CD4-positive, alpha-beta T cell treated with Interleukin-21 for 1 hour (primary cell): ENCODE measurements around the gene ADRA2C.

Experiments used
- DNase-seq: peaks from one replicate; pipeline ENCODE4 v3.0.0-alpha.2; 2020

Gene ADRA2C

DNA sequence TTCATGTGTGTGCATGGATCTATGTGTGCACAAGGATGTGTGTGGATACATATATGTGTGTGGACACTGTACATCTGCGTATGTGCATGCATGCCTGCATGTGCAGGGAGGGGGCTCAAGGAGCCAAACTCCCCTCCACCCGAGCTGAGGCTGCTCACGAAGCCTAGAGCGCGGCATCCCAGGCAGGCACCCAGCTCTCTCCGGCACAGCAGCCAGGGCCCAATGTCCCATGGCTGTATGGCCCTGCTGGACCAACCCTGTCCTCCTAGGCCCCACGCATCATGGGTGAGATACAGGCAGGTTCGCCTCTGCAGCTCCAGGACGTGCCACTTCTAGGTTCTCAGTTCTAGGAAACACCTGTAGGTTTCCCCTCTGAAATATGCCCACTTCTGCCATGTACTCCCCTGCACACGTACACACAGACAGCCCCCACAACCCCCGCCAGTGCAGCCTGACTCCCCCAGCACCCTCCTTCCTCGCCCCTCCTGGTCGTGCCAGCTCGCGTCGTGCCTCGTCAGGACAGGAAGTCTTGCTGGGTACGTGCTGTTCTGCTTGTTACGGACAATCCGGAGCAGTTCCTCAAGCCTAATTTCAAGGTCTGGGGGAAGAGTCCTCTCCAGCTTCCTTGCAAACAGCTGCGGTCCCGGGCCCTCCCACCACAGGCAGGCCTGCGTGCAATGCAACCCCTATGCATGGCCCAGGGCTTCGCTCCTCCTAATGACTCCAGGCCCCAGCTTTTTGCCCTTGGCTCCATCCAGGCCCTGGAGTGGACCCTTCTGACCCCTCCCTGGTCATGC lies 3.2 kb upstream of the ADRA2C start:
- DNase-seq: no peak

DNA sequence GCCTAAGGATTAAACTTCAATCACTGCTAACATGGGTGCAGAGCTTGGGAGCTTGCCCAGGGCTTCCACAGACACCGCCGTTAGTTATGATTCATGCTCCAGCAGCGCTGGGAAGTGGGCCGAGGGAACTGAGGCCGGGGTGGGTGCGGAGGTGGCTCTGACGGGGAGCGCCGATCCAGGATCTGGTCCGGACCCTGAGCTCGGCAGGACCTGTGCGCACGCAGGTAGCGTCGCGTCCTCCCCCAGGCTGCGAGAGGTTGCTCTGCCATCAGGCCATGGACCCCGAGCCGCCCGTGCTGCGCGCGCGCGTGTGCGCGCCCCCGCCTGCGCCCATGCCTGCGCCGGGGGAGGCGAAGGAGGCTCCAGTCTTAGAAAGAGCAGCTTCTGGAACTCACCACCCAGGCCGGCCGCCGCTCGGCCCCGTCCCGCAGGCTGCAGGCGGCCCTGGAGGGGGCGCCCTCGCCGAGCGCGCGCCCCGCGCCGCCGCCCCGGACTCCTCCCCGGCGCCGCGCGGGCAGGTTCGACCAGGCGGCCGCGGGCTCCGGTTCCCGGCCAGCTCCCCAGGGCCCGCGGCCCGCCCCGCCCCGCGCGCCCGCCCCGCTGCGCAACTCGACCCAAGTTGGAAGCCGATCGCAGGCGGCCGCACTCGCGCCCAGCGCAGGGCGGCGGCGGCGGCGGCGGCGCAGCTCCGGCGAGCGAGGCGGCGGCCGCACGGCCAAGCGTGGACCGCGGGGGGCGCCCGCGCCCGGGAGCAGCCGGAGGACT lies 732 bp upstream of the ADRA2C start:
- DNase-seq: no peak

DNA sequence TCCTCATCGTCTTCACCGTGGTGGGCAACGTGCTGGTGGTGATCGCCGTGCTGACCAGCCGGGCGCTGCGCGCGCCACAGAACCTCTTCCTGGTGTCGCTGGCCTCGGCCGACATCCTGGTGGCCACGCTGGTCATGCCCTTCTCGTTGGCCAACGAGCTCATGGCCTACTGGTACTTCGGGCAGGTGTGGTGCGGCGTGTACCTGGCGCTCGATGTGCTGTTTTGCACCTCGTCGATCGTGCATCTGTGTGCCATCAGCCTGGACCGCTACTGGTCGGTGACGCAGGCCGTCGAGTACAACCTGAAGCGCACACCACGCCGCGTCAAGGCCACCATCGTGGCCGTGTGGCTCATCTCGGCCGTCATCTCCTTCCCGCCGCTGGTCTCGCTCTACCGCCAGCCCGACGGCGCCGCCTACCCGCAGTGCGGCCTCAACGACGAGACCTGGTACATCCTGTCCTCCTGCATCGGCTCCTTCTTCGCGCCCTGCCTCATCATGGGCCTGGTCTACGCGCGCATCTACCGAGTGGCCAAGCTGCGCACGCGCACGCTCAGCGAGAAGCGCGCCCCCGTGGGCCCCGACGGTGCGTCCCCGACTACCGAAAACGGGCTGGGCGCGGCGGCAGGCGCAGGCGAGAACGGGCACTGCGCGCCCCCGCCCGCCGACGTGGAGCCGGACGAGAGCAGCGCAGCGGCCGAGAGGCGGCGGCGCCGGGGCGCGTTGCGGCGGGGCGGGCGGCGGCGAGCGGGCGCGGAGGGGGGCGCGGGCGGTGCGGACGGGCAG lies 792 bp downstream of the ADRA2C start:
- no peak for DNase-seq

DNA sequence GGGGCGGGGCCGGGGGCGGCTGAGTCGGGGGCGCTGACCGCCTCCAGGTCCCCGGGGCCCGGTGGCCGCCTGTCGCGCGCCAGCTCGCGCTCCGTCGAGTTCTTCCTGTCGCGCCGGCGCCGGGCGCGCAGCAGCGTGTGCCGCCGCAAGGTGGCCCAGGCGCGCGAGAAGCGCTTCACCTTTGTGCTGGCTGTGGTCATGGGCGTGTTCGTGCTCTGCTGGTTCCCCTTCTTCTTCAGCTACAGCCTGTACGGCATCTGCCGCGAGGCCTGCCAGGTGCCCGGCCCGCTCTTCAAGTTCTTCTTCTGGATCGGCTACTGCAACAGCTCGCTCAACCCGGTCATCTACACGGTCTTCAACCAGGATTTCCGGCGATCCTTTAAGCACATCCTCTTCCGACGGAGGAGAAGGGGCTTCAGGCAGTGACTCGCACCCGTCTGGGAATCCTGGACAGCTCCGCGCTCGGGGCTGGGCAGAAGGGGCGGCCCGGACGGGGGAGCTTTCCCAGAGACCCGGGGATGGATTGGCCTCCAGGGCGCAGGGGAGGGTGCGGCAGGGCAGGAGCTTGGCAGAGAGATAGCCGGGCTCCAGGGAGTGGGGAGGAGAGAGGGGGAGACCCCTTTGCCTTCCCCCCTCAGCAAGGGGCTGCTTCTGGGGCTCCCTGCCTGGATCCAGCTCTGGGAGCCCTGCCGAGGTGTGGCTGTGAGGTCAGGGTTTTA lies 1.5 kb downstream of the ADRA2C start:
- no peak for DNase-seq

DNA sequence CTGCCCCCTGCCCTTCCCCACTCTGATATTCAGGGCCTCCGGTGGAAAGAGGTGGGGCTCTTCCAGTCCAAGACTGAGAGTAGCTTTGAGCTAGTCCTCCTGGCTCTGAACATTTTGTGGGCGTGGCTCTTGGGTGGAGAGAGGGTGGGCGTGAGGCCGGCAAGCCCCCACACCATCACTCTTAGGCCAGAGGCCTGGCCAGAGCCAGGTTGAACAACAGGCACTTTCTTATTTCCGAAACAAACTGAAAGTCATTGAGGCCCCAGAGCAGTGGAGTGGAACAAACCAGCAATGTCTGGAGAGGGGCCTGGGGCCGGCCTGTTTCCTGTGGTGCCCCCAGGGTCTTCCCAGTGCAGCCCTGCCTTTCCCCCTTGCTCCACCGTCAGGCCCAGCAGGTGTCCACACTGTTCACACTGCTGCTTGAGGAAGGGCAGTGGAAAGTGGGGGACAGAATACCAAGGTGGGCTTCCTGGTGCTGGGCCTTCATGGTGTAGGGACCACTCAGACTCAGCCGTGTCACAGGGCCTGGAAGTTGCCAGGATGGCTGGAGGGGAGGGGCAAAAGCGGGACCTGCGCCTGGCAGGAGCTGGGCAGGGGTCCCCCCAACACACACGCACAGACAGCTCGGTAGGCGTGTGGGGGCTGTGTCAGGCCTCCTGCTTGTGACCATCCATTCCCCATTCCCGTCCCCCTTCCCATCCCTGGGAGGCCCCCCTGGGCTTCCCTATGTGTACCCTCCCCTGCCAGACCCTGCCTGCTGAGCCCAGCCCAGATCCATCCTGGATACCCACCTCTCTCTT lies 2.9 kb downstream of the ADRA2C start:
- no peak for DNase-seq

DNA sequence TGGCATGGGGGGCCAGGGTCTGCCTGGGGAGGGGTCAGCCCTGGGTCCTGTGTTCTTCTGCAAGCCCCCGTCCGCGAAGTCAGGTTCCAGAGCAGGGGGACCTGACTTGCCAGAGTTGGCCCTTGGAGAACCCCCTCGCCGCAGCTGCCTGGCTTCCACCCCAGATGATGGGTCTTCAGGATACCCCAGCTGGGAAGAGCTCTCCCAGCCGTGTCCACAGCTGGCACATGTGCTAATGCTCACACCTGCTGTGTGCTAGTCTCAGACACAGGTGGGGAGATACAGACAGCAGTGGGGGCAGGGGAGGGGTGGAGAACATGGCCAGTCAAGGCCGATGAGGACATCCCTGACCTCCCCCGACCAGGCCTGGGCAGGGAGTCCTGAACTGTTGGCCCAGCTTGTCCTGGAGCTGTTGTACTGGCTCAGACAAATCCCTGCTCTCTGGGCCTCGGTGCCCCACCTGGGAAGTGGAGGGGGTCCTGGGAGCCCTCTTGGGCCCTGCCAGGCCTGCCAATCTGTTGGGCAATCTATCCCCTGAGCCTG lies 3.5 kb downstream of the ADRA2C start:
- no peak for DNase-seq

DNA sequence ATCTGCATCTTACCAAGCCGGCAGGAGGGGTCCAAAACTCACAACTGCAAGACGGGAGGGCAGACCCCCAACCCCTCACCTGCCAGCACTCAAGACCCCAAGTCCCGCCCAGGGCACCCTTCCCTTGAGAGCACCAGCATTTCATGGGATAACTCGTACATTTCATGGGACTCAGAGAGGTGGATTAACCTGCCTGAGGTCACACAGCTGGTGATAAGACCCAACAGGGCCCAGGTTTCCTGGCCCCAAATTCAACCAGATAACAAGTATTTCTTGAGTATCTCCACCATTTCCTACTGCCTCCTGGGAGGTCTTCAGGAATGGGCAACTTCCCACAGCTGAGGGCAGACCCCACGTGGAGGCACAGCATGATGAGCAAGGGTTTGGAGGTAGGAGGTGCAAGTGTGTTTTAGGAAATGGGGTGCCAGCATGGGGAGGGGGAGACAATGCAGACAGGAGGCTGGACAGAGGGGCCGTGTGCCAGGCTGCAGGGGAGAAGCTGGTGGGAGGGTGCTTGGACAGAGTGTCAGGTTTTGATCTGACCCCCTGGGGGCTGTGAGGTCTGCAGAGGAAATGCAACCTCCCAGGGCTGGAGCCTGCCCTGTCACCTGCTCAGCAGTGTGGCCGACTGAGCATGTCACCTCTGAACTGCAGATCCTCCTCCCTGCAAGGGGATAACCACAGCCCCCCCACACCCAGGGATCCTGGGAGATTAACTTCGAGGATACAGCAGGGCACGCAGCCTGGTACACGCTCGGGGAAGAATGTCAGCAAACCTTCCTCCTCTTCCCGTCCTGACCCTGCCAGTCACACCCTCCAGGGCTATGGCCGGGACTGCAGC lies 4.4 kb downstream of the ADRA2C start:
- no peak for DNase-seq

DNA sequence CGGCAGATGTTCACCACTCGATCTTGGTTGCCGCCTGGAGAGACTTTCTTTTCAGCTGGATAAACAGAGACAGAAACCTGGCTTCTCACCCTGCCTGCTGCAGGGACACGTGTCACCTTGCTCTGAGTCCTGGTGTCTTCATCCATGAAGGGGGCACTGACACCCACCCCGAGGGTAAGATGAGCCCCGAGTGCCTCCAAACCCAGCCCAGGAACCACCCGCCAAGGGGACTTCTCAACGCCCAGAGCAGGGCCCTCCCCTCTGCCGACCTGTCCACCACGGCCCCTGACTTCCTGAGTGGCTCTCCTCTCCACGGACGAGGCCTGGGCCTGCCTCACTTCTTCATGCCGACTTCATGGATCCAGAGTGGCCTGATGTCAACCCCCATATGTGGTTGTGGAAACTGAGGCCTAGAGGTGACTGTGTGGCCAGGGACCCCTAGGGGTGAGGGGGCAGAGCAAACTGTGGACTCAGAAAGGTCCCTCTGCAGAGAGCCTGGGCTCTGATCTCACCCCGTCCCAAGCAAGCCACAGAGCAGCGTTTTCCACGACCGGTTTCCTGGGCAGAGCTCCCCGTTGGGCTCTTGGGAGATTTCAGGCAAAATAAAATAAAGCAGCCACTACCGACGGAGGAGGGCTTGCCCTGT lies 5.1 kb downstream of the ADRA2C start:
- DNase-seq: no peak

DNA sequence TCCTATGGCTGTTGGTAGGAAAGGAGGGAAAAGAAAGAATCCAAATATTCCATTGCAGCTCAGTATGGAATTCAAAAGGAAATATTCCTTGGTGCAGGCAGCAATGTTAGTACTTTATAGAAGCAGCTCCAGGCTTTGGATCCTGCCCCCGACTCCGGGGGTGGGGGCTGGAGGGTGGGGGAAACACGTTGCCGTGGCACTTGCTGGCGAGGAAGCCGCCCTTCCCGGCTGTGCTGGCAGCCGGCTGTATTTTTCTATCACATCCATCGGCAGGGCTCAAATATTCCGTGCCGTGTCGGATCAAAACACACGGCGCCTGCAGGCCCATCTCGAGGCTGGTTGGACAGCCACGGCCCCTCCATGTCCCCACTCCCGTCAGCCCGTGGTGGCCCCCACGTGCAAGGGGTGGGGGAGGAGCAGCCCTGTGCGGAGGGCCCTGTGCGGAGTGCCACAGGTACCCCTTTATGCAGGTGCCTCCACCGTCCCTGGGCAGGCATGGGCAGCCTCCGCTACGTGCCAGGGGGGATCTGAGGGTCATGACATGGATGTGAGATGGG lies 5.8 kb downstream of the ADRA2C start:
- no peak for DNase-seq

DNA sequence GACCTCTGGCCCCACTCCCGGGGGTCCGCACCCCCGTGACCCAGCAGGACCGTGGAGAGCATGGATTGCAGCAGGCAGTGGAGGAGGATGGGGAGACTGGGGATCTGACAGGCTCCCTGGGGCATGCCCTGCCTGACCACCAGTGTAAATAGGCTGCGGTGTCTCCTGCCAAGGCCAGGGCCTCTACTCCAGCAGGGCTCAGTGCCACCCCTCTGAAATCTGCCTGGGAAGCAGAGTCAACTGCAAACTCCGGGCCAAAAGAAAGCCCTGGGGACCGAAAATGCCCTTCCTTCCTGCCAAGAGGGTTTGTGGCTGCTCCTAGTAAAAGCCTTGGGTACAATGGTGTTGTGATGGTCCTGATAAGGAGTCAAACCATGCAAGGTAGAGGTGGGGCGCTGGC lies 6.4 kb downstream of the ADRA2C start:
- DNase-seq: no peak

DNA sequence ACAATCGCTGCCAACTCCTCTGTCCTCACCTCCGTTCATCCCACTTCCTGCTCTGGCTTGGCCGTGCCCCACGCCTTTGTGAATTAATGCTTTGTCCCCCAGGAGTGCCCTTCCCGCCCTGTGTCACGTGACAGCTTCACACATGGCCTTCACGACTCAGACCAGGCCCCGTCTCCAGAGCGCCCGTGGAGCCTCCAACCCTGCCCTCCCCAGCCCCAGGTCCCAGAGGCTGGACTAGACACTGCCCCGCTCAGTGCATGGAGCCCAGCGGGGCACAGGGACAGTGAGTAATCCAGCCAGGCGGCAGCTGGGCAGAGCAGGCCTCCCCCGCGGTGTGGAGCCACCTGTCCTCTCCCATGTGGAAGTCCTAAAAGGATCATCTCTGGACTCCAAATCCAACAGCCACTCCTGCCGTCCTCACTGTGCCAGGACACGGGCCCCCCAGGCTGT lies 7.4 kb downstream of the ADRA2C start:
- no peak for DNase-seq

DNA sequence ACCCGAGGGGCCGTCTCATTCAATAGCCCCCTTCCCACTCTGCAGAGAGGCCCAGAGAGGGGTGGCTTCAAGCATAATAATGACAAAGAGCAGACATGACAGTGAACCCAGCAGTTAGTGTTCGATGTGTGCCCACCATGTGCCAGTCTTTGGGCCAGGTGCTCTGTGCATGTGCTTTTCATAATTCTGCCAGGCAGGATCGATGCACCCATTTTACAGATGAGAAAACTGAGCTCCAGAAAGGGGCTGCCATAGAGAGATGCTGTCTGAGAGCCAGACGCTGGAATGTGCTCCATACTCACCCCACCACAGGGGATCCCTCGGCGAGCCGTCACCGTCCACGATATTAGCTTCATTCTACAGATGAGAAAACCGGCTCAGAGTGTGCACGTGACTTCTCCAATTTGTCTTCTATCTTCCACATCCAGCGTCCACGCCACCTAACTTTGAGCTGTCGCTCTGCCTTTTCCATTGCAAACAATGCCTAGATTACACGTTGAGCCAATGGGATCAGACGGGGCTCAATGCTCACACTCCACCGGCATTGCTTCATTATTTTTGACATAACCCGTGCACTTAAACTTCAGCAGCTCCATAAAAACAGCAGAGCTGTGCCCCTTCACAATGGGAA lies 8.2 kb downstream of the ADRA2C start:
- no peak for DNase-seq

DNA sequence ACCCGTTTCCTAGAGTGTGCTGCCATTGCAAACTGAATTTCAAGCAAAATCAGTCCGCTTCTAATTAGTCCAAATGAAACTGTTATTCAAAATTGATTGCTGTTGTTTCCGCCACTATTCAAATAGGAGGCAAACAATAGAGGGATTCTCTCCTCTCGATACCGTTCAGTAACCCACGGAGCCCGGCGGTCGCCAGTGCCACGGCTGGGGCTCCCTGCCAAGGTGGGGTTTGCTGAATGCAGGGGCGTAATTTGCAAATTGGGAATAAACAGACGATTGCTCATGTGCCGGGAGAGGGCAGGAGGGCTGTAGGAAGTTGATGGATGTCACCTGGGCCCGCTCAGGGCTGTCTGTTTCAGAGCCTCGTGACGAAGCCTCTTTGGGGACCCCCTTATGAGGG lies 8.8 kb downstream of the ADRA2C start:
- DNase-seq: no peak

DNA sequence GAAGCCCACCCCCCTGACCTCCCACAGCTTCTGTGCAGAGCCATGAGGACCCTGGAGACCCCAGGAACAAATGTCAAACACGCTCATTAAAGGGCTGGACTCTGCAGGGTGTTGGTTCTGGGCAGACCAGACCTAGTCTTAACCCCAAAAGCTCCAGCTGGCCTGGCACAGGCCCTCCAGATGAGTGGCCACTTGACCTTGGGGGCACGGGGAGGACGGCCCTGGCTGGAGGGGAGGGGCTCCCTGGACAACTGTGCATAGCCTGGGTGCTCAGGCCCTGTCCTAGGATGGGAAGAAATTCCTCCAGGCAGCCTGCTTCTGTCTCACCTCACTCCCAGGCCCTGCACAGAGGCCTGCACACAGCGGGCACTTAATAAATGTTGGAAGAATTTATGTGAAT lies 9.4 kb downstream of the ADRA2C start:
- no peak for DNase-seq

DNA sequence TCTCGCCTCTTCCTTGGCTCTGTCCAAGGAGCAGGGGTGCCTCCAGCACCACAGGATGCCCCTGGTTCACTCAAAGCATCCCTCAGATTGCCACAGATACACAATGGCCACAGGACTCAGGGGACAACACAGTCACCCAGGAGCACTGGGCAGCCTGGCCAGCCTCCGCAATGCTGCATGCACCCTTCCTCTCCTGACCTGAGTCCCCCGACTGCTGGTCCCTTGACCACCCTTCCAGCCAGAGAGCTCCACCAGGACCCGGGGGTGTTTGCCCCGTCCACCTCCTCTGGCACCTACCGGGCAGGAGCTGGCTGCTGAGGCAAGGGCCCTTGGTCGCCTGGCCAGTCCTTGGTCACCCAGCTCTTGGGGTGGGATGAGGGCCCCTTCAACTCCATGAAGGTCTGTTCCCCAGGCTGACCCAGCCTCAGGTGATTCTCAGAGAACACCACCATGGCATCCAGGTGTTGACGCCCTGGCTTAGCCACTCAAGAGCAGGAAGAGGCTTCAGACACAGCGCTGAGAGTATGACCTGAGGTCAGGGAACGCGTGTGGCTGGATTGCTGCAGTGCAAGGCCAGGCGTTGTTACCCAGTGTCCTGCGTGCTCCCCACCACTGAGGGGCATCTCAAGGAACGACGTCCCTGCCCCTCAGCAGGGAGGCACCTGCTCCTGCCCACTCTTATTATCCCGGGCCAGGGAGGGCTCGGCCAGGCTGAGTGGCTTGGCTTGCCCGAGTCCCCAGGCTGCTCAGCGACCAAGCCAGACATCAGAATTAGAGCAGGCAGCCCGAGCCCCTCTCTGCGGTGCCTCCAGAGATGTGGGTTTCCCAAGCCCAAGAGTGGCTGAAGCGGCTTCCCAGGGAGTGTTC lies 10.2 kb downstream of the ADRA2C start:
- no peak for DNase-seq

DNA sequence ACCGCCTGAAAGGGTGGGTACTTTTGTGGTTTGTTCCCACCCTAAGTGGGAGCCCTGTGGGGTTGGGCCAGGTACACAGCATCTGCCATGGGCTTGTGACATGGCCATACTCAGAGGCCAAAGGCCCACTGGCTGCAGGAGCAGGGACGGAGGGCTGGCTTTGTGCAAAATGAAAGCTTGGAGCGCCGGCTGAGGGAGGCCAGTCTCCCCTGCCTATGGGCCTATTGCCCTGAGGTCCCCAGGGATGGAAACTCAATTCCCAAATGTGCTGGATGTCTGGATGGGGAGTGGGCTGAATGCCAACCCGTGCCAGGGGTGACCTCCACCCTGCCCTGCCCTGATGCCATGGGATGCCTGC lies 10.8 kb downstream of the ADRA2C start:
- DNase-seq: no peak

DNA sequence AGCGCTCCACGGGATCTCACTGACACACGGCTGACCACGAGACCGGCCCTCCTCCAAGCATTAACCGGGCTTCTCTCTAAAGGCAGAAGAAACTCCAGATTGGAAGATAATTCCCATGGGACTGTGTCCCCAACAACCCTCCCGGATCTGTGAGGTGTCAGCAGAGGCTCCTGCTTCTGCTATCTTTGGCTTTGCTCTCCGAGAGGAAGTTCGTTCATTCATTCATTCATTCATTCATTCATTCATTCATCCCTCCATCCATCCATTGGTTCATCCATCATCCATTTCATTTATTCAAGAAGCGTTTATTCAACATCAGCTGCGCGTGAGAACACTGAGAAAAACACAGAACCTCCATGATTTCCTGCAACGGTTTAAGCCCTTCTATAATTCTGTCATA lies 11.5 kb downstream of the ADRA2C start:
- DNase-seq: no peak

DNA sequence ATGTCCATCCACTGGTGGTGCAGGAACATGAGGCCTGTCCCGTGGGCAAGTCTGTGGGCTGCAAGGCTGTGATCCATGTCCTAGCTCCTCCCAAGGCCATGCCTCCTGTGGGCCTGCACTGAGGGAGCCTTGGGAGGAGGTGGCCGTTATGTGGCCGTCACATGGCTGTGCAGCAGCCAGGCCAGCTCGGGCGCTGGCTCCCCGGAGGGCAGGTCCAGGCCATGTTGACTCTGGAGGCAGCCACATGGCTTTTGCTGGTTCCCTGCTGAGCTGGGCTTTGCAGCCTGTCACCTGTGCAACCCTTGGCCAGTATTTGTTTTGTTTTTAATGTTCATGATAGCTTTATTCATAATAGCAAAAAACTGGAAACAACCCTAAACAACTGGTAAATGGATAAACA lies 13.3 kb downstream of the ADRA2C start:
- DNase-seq: no peak
